HUES48 (cell line): ENCODE measurements around the gene METTL22.

Experiments used
- H3K27ac ChIP-seq: one replicate; pipeline ENCODE4 v1.7.0; 2013; ENCODE audit warnings: low read depth, low read length, inconsistent platforms
- H3K27me3 ChIP-seq: 2 replicates; pipeline ENCODE4 v1.6.1; 2013; ENCODE audit warnings: mild to moderate bottlenecking, low read length; ENCODE audit not compliant: control insufficient read depth, insufficient read depth
- H3K36me3 ChIP-seq: 2 replicates; pipeline ENCODE4 v1.6.1; 2013; ENCODE audit warnings: low read length; ENCODE audit not compliant: control insufficient read depth, insufficient read depth
- H3K4me1 ChIP-seq: 2 replicates; pipeline ENCODE4 v1.6.1; 2013; ENCODE audit warnings: mild to moderate bottlenecking, low read length; ENCODE audit not compliant: control insufficient read depth, insufficient read depth
- H3K4me3 ChIP-seq: 2 replicates; pipeline ENCODE4 v1.5.1; 2013; ENCODE audit warnings: mild to moderate bottlenecking, low read depth, low read length
- H3K9ac ChIP-seq: 2 replicates; pipeline ENCODE4 v1.6.1; 2013; ENCODE audit warnings: mild to moderate bottlenecking, low read depth, low read length, moderate library complexity
- H3K9me3 ChIP-seq: 2 replicates; pipeline ENCODE4 v1.6.1; 2013; ENCODE audit warnings: low read length; ENCODE audit not compliant: control insufficient read depth, insufficient read depth

Gene METTL22

DNA sequence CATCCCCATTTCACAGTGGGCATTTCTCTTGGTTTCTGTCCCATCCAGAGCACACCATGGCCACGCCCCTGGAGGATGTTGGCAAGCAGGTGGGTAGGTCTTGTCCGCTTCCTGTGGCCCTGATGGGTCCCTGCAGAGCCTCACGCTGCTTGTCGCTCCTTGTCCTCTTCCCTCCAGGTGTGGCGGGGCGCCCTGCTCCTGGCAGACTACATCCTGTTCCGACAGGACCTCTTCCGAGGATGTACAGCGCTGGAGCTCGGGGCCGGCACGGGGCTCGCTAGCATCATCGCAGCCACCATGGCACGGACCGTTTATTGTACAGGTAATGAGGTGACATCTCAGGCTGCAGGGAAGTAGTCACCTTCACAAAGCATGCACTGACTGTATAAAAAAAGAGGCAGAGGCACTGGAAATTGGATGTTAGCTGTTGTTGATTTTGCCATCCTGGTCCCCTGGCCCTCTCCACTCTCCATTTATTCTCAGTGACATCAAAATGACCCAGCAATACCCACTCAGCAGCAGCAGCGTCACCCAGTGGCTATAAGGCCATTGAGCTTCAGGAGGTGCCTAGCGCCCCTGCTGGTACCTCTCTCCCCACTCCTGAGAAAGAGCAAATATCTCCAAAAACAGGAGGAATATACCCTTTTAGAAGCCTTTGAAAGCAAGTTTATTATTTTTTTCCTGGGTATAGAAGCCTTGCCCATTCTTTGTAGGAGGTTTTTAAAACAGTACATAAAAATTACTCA, 13.7 kb downstream of the METTL22 start:
- Histone ChIP-seq H3K4me3 (no peak overlapping the region), H3K9ac (no peak overlapping the region), H3K4me1 (no peaks in the 10 kb centered on the region), H3K9me3 (no peaks in the 10 kb centered on the region), H3K36me3 (peaks cover 95% of the 10 kb centered on the region), H3K27ac (no peak overlapping the region), H3K27me3 (no peaks in the 10 kb centered on the region)

DNA sequence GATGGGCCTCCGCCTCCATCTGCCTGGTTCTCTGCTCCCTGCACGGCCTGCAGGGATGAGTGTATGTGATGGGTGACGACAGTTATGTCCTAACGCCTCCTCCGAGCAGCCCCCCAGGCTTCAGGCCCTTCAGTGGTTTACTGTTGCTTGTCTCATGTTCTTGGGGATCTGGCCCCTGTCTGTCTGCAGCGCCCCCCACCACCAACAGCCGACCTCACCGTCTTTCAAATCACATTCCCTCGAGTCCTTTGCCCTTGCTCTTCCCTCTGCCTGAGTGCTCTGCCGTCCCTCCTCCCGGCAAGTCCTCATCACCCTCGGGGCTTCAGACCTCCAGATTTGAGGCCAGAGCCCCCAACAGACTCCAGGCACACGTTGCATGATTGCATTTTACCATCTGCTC, 18.2 kb downstream of the METTL22 start:
- no peaks in the 10 kb centered on the region for H3K9me3 ChIP-seq
- H3K9ac ChIP-seq: no peak overlapping the region
- no peak overlapping the region for H3K27ac ChIP-seq
- peaks cover 90% of the 10 kb centered on the region for H3K36me3 ChIP-seq
- no peaks in the 10 kb centered on the region for H3K4me1 ChIP-seq
- H3K27me3 ChIP-seq: no peaks in the 10 kb centered on the region
- H3K4me3 ChIP-seq: no peak overlapping the region

DNA sequence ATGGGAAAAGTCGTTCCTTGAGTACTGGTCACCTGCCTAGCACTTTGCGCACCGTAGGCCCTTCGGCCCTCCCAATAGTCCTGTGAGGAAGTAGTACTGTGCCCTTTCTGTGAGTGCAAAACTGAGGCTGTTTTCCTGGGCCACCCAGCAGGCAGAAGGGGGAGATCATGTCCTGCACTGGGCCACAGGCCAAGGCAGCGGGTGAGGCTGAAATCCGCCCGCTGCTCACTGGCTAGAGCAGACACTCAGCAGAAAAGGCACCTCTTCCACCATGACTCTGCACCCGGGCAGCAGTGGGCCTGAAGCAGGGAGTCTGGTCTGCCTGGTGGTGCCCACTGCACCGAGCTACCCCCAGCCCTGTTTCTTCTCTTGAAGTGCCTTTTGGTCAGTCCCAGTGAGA, 20.2 kb downstream of the METTL22 start:
- H3K9me3 ChIP-seq: no peaks in the 10 kb centered on the region
- no peak overlapping the region for H3K27ac ChIP-seq
- H3K4me3 ChIP-seq: no peak overlapping the region
- H3K36me3 ChIP-seq: peaks cover 92% of the 10 kb centered on the region
- no peaks in the 10 kb centered on the region for H3K27me3 ChIP-seq
- no peaks in the 10 kb centered on the region for H3K4me1 ChIP-seq
- H3K9ac ChIP-seq: no peak overlapping the region

DNA sequence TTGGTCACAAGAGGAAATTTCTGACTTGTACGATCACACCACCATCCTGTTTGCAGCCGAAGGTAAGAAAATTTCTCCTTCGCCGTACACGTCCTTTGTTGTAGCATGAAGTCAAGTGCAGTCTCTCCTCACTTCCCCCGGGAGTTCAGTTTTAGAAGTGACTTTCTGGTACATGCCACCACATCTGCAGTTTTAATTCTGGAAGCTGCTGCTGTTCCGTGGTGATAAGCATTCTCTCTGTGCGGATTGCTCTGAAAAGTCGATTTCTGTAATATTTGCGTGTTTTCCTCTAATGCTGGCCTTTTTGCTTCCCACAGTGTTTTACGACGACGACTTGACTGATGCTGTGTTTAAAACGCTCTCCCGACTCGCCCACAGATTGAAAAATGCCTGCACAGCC, 20.6 kb downstream of the METTL22 start:
- Histone ChIP-seq H3K27ac (no peak overlapping the region), H3K27me3 (no peaks in the 10 kb centered on the region), H3K9me3 (no peaks in the 10 kb centered on the region), H3K4me3 (no peak overlapping the region), H3K9ac (no peak overlapping the region), H3K4me1 (no peaks in the 10 kb centered on the region), H3K36me3 (peaks cover 92% of the 10 kb centered on the region)

DNA sequence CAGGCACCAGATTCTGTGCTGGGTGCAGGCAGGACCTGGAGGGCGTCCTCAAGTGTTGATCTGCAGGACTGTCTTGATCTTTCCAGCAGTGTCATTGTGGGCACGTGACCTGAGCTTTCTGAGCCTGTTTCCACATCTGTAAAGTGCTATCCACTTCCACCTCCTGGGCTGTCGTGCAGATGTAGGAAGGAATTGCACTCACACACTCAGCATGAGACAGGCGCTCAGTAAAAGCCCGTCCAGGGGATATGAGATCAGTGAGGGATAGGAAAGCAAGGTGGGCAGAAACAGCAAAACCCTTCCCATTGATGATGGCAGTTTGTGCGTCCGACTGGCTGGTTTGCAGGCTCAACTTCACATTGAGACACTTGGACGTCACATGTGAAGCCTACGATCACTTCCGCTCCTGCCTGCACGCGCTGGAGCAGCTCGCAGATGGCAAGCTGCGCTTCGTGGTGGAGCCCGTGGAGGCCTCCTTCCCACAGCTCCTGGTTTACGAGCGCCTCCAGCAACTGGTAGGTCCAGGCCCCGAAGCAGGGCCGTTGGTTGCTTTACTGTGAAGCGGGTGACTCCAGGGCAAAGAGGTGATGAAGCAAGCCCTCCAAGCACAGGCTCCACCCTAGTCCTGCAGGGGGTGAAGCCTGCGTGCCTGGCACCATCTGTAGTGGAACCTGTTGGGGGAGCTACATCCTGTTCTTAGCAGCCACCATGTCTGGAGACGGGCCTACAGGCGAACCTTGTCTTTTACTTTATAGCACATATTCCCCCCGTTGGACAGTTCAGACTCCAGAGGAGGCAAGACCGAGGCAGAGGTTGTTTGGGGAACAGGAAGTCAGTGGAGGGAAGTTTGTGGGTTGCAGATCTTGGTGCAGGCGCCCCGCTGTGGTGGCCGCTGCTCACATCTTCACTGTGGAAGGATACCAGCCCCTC, 23.0 kb downstream of the METTL22 start:
- Histone ChIP-seq H3K9me3 (no peaks in the 10 kb centered on the region), H3K27me3 (no peaks in the 10 kb centered on the region), H3K9ac (no peak overlapping the region), H3K4me3 (no peak overlapping the region), H3K4me1 (no peaks in the 10 kb centered on the region), H3K36me3 (peaks cover 85% of the 10 kb centered on the region), H3K27ac (no peak overlapping the region)

DNA sequence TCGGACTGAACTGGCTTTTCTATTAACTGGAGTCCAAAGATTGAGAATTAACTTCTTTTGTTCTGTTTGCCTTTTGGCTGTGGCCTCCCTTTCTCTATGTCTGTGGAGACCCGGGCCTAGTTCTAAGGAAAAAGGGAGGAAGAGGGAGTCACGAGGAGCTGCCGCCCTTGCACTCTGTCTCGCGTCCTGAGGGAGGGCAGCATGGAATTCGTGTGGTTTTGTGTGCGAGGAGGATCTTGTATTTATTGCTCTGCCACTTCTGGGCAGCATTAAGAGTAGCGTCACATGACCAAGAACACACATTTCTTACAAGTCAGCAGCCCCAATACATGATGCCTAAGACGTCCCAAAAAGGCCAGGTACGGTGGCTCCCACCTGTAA, 23.6 kb downstream of the METTL22 start:
- H3K4me3 ChIP-seq: no peak overlapping the region
- no peak overlapping the region for H3K27ac ChIP-seq
- H3K9ac ChIP-seq: no peak overlapping the region
- peaks cover 78% of the 10 kb centered on the region for H3K36me3 ChIP-seq
- H3K4me1 ChIP-seq: no peaks in the 10 kb centered on the region
- H3K27me3 ChIP-seq: no peaks in the 10 kb centered on the region
- H3K9me3 ChIP-seq: no peaks in the 10 kb centered on the region

DNA sequence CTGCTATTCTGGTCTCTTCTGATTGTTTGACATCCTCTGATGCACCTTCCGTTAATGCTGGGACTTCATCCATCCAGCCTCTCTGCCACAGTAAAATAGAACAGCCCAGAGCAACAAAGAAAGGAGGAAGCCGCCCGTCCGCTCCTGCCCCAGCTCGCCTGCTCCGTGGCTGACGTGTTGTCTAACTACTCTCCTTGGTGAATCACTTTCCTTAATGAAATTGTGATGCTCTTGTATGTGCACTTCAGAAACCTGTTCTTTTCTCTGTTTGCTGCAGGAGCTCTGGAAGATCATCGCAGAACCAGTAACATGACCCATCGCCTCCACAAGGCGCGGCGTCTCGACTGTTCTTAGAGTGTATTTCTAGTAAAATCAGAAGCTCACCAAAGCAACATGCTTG, 24.3 kb downstream of the METTL22 start:
- H3K36me3 ChIP-seq: peaks cover 76% of the 10 kb centered on the region

DNA sequence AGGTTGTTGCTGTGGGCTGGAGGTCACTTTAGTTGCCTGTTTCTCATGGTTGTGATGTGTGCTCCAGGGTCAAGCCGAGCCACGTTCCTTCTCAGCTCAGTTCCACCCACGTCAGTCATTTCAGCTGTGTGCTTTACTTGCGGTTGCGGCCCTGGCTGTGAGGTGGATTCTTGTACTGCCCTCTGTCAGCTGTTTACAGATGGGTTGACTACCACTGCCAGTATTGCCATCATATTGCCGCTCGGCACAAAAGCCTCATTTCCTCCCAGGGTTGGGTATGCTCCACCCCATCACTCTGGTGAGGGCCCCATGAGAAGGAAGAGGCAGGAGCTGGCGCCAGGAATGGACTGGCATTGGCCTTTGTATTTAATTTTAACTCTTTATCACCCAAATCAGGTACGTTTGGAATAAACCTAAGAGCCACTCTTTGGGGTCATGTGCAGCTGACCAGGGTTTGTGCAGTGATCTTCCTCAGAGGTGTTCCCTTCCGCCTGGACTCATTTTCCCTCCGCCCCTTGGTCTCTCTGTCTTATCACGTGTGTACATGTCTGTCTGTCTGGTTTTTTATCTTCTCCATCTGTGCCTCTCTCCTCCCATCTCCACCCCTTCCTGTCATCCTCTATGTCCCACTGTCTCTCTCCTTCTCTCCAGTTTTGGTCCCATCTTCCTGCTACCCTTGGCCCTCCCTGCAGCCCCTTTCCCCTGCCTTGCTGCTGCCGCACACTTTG, 25.0 kb downstream of the METTL22 start:
- no peak overlapping the region for H3K27ac ChIP-seq
- H3K4me3 ChIP-seq: no peak overlapping the region
- peaks cover 70% of the 10 kb centered on the region for H3K36me3 ChIP-seq

More for the DNA sequence above, 24.3 kb downstream of the METTL22 start:
- Histone ChIP-seq H3K9ac (no peak overlapping the region), H3K27ac (no peak overlapping the region), H3K9me3 (no peaks in the 10 kb centered on the region), H3K27me3 (no peaks in the 10 kb centered on the region), H3K4me1 (no peaks in the 10 kb centered on the region), H3K4me3 (no peak overlapping the region)

DNA sequence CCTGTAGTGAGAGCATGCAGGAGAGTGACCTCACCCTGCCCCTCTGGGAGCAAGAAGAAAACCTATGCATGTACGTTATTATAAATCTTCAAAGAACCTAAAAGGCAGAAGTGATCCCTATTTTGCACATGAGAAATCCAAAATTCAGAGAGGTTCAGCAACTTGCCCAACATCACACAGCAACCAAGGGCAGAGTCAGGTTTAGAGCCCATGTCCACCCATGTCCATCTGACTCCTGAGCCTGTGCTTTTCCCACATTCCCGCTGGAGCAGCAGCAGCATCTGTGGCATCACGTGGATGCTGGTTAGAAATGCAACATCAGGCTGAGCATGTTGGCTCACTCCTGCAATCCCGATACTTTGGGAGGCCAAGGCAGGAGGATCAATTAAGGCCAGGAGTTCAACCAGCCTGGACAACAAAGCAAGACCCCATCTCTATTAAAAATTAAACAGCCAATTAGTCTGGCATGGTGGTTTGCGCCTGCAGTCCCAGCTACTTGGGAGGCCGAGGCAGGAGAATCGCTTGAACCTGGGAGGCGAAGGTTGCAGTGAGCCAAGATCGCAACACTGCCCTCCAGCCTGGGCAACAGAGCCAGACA, 26.3 kb downstream of the METTL22 start:
- Histone ChIP-seq H3K27ac (no peak overlapping the region), H3K27me3 (no peaks in the 10 kb centered on the region), H3K4me3 (no peak overlapping the region), H3K9ac (no peak overlapping the region), H3K4me1 (no peaks in the 10 kb centered on the region), H3K9me3 (no peaks in the 10 kb centered on the region), H3K36me3 (peaks cover 57% of the 10 kb centered on the region)

More for the DNA sequence above, 25.0 kb downstream of the METTL22 start:
- H3K9ac ChIP-seq: no peak overlapping the region
- no peaks in the 10 kb centered on the region for H3K27me3 ChIP-seq
- H3K9me3 ChIP-seq: no peaks in the 10 kb centered on the region
- H3K4me1 ChIP-seq: no peaks in the 10 kb centered on the region

DNA sequence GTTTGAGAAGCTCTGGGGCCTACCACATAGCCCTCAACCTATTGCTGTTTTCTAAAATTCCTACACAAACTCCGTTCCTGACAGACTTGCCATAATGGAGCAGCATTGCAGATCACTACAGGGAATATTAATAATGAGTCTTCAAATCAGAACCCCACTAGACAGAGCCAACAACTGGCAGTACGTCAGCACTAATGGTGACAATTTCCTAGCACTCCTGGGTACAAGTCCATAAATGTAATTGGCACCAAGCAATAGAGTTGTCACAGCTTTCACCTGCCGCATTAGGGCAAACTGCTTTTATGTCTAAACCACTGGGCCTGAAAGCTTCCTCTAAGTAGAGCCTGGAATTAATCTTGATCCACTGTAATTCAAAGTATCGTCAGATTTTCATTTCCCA, 27.4 kb downstream of the METTL22 start:
- Histone ChIP-seq H3K9me3 (no peaks in the 10 kb centered on the region), H3K4me1 (no peaks in the 10 kb centered on the region), H3K9ac (no peak overlapping the region), H3K4me3 (no peak overlapping the region), H3K27me3 (no peaks in the 10 kb centered on the region), H3K36me3 (peaks cover 46% of the 10 kb centered on the region), H3K27ac (no peak overlapping the region)
